HG03196 (cell line): ENCODE results near the gene KIRREL3.

ENCODE experiments used
- ATAC-seq: cut with Tn5 transposase; IDR thresholded peaks from one replicate; pipeline ENCODE4 v1.9.1; 2021; ENCODE audit not compliant: unreplicated experiment

Gene KIRREL3

GRCh38 chr11:126683766-126684728 is 316.5 kb downstream of the KIRREL3 start:
- ATAC-seq, result no peak

DNA sequence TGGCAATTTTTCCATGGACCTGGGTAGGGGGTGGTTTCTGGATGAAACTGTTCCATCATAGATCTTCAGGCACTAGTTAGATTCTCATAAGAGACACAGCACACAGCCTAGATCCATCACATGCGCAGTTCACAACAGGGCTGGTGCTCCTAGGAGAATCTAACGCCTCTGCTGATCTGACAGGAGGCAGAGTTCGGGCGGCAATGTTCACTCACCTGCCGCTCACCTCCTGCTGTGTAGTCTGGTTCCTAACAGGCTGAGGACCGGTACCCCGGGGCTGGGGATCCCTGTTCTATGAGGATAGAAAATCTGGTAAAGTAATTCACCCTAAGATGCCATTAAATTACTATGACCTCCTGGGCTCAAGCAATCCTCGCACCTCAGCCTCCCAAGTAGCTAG is 318.0 kb downstream of the KIRREL3 start:
- no peak for ATAC-seq

DNA sequence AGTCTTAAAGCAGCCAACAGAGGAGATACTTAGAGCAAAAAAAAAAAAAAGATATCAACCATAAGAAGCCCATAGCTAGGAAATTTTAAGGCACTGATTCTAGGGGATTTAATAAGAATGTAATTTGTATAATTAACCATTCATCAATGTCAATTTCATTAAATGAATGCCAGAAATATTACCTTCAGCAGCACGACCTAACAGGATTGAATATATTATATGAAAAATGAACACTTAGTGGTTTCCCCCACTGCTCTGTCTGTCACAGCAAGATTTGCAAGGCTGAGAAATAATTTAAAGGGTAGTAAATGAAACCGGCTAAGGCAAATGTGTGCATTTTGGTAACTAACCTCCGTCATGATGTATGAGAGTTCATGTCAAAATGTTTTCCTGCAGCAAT is 319.9 kb downstream of the KIRREL3 start:
- no peak for ATAC-seq

DNA sequence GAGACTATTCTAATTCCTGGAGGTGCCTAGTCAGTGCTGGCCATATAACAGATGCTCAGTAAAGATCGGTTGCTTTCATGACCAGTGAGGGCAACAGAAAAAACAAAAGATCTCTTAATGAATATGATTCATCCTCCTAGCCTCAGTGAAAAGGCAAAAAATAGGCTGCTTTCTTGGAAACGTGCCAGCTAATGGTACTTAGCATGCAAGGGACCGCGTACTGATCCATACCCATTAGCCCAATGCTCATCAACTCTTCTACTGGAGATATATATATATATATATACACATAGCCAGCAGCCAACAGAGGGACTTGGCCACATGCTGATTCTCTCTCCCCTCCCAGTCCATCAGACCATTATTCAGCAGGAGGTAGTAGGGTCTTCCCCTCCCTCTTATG is 320.4 kb downstream of the KIRREL3 start:
- no peak for ATAC-seq

DNA sequence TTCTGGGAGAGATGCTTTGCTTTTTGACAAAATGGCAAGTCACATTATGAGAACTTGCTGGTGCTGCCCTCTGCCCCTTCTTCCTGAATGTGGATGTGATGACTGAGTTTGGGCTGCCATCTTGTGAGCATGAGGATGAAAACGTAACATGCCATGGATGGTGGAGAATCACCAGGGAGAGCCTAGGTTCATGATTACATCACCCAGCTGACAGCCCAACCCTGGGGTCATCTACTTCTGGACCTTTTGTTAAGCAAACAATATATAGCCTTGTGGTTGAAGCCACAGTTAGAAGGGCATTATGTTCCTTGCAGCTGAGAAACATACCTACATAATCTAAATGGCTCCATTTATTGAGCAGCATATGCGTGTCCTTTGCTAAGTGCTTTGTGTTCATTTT is 321.5 kb downstream of the KIRREL3 start:
- ATAC-seq, result no peak

DNA sequence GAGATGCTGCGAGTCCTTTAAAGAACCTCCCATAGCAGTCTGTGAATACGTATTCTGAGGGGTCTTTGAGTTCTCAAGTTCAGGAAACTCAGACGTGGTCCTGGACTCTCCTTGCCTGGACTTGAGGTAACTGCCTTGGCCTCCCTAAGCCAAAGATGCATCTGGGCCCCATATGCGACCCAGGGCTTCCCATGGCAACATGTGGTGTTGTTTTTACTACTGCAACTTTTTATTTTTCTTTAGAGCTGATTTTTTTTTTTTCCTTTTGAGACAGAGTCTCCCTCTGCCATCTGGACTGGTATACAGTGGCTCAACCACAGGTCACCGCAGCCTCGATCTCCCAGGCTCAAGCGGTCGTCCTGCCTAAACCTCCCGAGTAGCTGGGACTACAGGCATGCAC is 324.0 kb downstream of the KIRREL3 start:
- no peak for ATAC-seq

DNA sequence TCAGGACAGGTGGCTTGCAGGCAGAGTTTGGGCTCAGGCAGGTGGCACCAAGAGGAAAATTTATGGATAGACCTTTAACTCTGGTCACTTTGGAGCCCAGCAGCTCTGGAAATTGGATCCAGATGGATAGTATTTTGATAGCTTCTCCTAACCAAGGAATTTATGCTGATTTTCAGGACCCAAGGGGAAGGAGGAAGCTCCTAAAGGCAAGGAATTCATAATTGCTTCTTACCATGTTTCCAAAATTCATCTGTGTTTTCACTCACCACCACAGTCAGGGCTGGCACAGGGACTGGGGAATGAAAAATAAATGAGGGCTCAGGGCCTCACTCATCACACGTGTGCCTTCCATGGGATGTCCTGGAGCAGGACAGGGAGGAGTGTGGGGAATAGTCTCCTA is 327.3 kb downstream of the KIRREL3 start:
- ATAC-seq, result no peak

- no peak for ATAC-seq
Observed at GRCh38 chr11:126669416-126669815, 331.2 kb downstream of the KIRREL3 start.

DNA sequence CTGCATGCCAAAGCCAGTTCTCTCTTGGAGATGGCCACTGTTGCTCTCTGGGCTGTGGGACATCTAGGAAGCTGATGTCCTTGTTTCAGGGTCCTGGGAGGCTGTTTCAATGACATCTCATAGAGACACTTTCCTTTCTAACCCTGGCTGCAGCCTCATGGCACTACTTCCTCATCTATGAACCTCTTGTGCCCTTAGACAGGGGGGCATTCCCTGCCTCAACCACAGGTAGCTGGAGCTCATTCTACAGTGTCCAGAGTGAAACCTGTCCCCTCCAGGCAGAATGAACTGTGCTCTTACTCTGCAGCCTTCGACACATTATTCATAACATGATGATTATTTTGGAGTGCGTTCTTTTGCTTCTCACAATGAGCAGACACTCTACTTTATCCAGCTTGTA is 335.9 kb downstream of the KIRREL3 start:
- ATAC-seq, result no peak

DNA sequence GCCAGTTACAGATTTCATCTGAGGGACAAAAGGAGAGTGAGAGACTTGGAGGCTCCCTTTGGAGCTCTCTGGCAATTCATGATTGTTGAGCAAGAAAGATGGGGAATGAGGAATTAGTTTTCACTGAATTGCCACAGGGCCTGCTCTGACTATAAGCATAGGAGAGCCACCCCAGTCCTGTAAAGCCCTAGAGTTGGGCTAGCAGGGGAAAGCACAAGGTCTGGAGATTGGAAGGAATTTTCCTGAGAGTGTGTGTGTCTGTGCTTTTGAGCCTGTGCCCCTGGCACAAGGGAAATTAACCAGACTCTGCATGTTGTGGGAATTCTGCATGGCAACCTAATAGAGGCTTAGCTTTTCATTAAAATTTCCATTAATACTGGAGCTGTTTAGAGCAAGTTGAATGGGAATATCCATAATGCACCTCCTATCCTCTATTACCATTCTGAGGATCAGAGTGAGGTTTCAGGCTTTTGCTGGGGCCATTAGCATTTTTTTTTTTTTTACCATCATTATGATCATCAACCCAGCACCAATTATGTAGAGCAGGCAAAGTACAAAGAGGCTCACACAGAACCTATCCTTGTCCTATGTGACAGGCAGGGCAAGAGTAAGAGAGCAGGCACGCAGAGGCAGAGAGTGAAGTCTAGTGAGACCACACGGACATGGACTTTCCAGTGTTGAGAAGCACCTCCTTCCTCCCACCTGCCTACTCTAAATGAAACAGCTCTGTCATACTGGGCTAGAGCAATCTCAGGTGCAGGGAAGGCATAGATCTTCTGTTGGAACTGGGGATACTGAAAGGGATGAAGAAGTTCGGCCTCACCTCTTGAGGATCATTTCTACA is 336.6 kb downstream of the KIRREL3 start:
- no peak for ATAC-seq

- no peak for ATAC-seq
Observed at GRCh38 chr11:126662035-126662790, 338.4 kb downstream of the KIRREL3 start.

- ATAC-seq, result no peak
Observed at GRCh38 chr11:126660761-126661425, 339.7 kb downstream of the KIRREL3 start.

DNA sequence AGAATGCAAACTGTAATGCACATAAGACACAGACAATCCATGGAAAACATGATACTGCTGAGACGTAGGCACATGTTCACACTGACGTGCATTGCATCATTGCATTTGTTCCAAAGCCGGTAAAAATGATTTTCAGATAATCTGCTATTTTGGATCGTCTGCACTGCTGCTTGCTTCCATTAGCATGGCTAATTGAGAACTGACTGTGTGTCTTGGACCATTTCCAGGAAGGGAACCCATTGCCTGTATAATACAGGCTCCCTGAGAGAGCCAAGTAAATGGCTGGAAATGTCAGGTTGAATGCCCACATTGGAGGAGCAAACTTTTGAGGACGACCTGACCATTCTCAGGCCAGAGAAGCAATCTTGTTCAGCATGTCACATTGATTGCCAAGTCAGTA is 340.2 kb downstream of the KIRREL3 start:
- no peak for ATAC-seq

- ATAC-seq, result no peak
Observed at GRCh38 chr11:126658306-126659056, 342.1 kb downstream of the KIRREL3 start.

DNA sequence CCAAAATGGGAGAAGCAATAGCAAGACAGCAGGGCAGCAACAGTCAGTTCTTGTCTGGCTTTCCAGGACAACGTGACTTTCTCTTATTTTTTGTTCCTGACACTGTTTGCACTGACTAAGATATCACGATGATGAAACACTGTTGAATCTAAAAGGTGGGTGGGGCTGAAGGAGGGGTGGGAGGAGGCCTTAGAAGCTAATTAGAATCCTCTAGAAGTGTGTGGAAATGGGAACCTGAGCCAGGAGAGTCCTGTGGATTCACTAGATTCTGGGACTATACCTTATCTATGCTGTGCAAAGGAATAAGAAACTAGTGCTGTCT is 344.8 kb downstream of the KIRREL3 start:
- ATAC-seq, result no peak

DNA sequence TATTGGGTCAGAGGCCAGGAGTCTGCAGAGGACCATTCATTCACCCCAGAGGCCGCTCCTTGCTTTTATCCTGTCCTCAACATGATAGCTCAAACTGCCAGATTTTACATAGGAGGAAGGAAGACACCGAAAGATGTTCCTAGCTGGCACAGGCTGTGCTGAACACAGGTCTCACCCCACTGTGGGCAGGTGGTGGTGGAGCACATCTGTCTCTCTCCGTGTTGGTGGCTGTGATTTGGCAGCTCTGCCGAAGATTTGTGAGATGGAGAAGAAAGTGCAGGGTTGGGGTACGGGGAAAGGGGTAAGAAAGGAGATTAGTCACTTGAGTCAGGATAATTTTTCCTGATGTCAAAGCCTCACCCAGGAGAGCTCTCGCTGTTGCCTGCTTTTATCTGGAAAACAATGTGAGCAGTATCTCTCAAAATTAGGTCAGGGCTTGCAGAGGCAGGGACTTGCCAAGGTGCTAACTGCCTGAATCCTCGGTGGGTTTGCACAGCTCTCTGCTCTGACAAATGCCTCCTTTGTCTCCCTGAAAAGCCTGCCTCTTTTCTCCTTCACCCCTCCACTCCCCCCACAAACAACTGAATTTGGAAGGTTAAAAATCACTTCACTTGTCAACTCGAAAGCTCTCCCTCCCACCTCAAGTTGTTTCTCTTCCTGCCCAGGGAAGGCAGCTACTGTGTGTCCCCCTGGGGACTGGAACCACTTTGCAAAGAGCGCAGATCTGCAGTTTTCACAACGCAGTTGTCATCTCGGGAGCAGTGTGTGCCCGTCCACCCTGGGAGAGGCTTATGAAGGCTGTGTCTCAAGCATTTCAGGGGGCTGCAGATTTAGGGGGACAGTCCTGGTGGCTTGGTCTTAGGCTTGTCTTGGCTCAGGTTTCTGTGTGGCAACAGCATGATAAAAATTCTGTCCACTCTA is 345.4 kb downstream of the KIRREL3 start:
- ATAC-seq, result no peak

DNA sequence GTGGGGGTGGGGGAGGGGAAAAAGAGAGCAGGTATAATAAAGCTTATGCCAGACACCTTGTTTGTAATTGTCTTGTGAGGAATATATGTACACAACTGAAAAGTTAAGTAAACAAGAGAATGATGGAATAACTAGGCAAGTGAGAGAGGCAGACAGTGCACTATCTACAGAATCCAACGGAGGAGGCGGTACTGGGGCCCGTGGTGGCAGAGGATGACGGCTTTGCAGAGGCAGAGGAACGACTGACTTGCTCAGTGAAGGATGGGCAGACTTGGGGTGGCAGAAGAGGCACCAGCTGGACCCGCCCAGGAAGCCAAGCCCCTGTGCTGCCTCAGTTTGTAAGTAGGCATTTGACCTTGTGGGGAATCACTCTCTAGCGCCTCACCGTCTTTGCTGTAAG is 347.5 kb downstream of the KIRREL3 start:
- no peak for ATAC-seq

DNA sequence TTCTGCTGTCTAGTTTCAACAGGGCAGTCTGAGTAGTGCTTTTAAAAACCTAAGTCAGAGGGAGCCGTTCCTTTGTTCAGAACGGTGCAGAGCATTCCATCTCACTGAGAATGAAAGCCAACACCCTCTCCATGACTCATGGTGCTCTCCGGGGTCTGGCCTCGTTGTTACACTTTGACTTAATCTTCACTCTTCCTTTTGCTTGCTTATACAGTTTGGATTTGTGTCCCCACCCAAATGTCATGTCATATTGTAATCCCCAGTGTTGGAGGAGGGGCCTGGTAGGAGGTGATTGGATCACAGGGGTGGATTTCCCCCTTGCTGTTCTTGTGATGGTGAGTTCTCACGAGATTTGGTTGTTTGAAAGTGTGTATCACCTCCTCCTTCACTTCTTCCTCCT is 352.8 kb downstream of the KIRREL3 start:
- ATAC-seq, result no peak
